Measurements from ENCODE around the gene MOXD1. TPM values are rescaled to one million over a fixed set of nuclear protein-coding genes. Genes with fewer than 3 reads are reported as not detected.

MOXD1 gene
- total and polyA plus RNA-seq, 2 of the 8 experiments (the other 6 are each of a cell fraction or from before 2014, with no cell fraction given): 1.6 to 3.5 TPM

GRCh38 chr6:132443206-132443605 lies 41.9 kb upstream of the MOXD1 start (continued):
- TF ChIP-seq CHD7 (IDR thresholded peaks at IDR 0.05; ENCODE audit: insufficient replicate concordance, low read length) (no peak), NRF1 (IDR thresholded peaks at IDR 0.05; ENCODE audit: low read depth, low read length) (no peak)
- TF ChIP-seq, protein P1, sequence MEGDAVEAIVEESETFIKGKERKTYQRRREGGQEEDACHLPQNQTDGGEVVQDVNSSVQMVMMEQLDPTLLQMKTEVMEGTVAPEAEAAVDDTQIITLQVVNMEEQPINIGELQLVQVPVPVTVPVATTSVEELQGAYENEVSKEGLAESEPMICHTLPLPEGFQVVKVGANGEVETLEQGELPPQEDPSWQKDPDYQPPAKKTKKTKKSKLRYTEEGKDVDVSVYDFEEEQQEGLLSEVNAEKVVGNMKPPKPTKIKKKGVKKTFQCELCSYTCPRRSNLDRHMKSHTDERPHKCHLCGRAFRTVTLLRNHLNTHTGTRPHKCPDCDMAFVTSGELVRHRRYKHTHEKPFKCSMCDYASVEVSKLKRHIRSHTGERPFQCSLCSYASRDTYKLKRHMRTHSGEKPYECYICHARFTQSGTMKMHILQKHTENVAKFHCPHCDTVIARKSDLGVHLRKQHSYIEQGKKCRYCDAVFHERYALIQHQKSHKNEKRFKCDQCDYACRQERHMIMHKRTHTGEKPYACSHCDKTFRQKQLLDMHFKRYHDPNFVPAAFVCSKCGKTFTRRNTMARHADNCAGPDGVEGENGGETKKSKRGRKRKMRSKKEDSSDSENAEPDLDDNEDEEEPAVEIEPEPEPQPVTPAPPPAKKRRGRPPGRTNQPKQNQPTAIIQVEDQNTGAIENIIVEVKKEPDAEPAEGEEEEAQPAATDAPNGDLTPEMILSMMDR (IDR thresholded peaks at IDR 0.05; ENCODE audit: control extremely low read depth in 1 of 3, insufficient read depth in 1 of 3, low read depth in 1 of 3, low read length in 3 of 3): no peak
